CD14-positive monocyte (primary cell): ENCODE data around the gene PRMT2. TPM values are rescaled to one million over a fixed set of nuclear protein-coding genes. Genes with fewer than 3 reads are reported as not detected.
"Not testable (repeated sequence)": the region's sequence is repeated elsewhere in the genome, so short reads cannot be mapped to it uniquely, and the experiment has no call there.

Source experiments
- DNase-seq, 3 donors: peaks; one replicate each; pipeline ENCODE4 v3.0.0-alpha.2; 2011 to 2022
- H2AFZ ChIP-seq: 2 replicates; pipeline ENCODE4 v1.6.0; 2012; ENCODE audit warnings: mild to moderate bottlenecking, low read depth, low read length, inconsistent platforms; ENCODE audit not compliant: insufficient read depth, poor library complexity, severe bottlenecking
- H3K27ac ChIP-seq, 2 donors: 1 replicate in 1 of 2; 2 replicates in 1 of 2; pipeline ENCODE4 v1.5.1; 2012 to 2013; ENCODE audit warnings: low read length in 2 of 2, control low read depth in 1 of 2, inconsistent platforms in 1 of 2, low read depth in 1 of 2, mild to moderate bottlenecking in 1 of 2
- H3K27me3 ChIP-seq, 2 donors: one replicate each; pipeline versions ENCODE4 v1.6.0 to v1.6.1; 2011 to 2013; ENCODE audit warnings: low read length in 2 of 2; ENCODE audit not compliant: control insufficient read depth in 2 of 2, insufficient read depth in 2 of 2
- H3K36me3 ChIP-seq, 2 donors: replicated peaks in 1 of 2; 1 replicate in 1 of 2; 2 replicates in 1 of 2; pipeline versions ENCODE4 v1.5.1 to v1.6.1; 2012 to 2013; ENCODE audit warnings: low read length in 2 of 2, control low read depth in 1 of 2, inconsistent platforms in 1 of 2, mild to moderate bottlenecking in 1 of 2; ENCODE audit not compliant: insufficient read depth in 2 of 2, control insufficient read depth in 1 of 2
- H3K4me1 ChIP-seq, 2 donors: 1 replicate in 1 of 2; 2 replicates in 1 of 2; pipeline versions ENCODE4 v1.5.1 to v1.6.1; 2012 to 2013; ENCODE audit warnings: low read length in 2 of 2, control low read depth in 1 of 2, inconsistent platforms in 1 of 2, mild to moderate bottlenecking in 1 of 2, moderate library complexity in 1 of 2; ENCODE audit not compliant: insufficient read depth in 2 of 2, control insufficient read depth in 1 of 2
- H3K4me2 ChIP-seq: replicated peaks from 2 replicates; pipeline ENCODE3; 2012; ENCODE audit warnings: low read length, moderate library complexity, mild to moderate bottlenecking; ENCODE audit not compliant: poor library complexity, severe bottlenecking; ENCODE audit errors: extremely low read depth
- H3K4me3 ChIP-seq, 3 experiments: fragments of 200-600 bp in 1 of 3; sonication (generic) in 1 of 3; replicated peaks in 1 of 3; 1 replicate in 2 of 3; 2 replicates in 1 of 3; pipeline ENCODE4 v1.5.1; 2011 to 2013; ENCODE audit warnings: low read length in 3 of 3, mild to moderate bottlenecking in 3 of 3, control low read depth in 2 of 3, low read depth in 2 of 3, inconsistent platforms in 1 of 3, moderate library complexity in 1 of 3
- H3K79me2 ChIP-seq: 2 replicates; pipeline ENCODE4 v1.6.0; 2012; ENCODE audit warnings: mild to moderate bottlenecking, control low read depth, inconsistent platforms, low read length, moderate library complexity; ENCODE audit not compliant: insufficient read depth
- H3K9ac ChIP-seq: 2 replicates; pipeline ENCODE4 v1.6.0; 2017; ENCODE audit warnings: low read length, mild to moderate bottlenecking; ENCODE audit not compliant: insufficient read depth, poor library complexity, severe bottlenecking
- H3K9me3 ChIP-seq, 2 donors: replicated peaks in 1 of 2; 1 replicate in 1 of 2; 2 replicates in 1 of 2; pipeline versions ENCODE4 v1.5.1 to v1.6.1; 2012 to 2013; ENCODE audit warnings: low read length in 2 of 2, control low read depth in 1 of 2; ENCODE audit not compliant: control insufficient read depth in 1 of 2, insufficient read depth in 1 of 2
- H4K20me1 ChIP-seq: 2 replicates; pipeline ENCODE4 v1.6.0; 2012; ENCODE audit warnings: mild to moderate bottlenecking, low read length, control low read depth, moderate library complexity; ENCODE audit not compliant: insufficient read depth
- H3K27ac Mint-ChIP-seq, 7 donors: one replicate each; pipeline ENCODE4 v1.8.0; 2020; ENCODE audit warnings: mild to moderate bottlenecking in 7 of 7, mixed read lengths in 7 of 7, moderate library complexity in 6 of 7, inconsistent platforms in 2 of 7
- H3K27me3 Mint-ChIP-seq, 3 donors: one replicate each; pipeline ENCODE4 v1.8.0; 2021 to 2022; ENCODE audit warnings: low read depth in 3 of 3, mild to moderate bottlenecking in 3 of 3, mixed read lengths in 3 of 3, moderate library complexity in 3 of 3, inconsistent platforms in 1 of 3
- H3K36me3 Mint-ChIP-seq, 2 donors: one replicate each; pipeline ENCODE4 v1.8.0; 2020; ENCODE audit warnings: mixed read lengths in 2 of 2, inconsistent platforms in 1 of 2, mild to moderate bottlenecking in 1 of 2
- H3K4me1 Mint-ChIP-seq: one replicate; pipeline ENCODE4 v1.8.0; 2020; ENCODE audit warnings: mild to moderate bottlenecking, mixed read lengths
- H3K4me3 Mint-ChIP-seq, 2 donors: one replicate each; pipeline ENCODE4 v1.8.0; 2020; ENCODE audit warnings: mild to moderate bottlenecking in 2 of 2, mixed read lengths in 2 of 2, moderate library complexity in 1 of 2
- H3K9me3 Mint-ChIP-seq, 7 donors: one replicate each; pipeline ENCODE4 v1.8.0; 2020 to 2022; ENCODE audit warnings: mixed read lengths in 7 of 7, mild to moderate bottlenecking in 6 of 7, moderate library complexity in 6 of 7, inconsistent platforms in 2 of 7
- WGBS: methylation state at CpG from one replicate; pipeline ENCODE4 v1.1.5; 2013; ENCODE audit warnings: missing lambda C conversion rate; ENCODE audit not compliant: insufficient coverage; 5-methylcytosine and 5-hydroxymethylcytosine counted together
- intact Hi-C, 2 donors: fragments of 100-400 bp; cut with micrococcal nuclease; formaldehyde crosslinking; loops; one replicate each; pipeline versions ENCODE4 v1.15.0 to v1.15.1; 2023
- polyA plus RNA-seq, 3 donors: library from polyadenylated mRNA; depleted of rRNA in 1 of 3; unstranded in 2 of 3; stranded (reverse) in 1 of 3; fragments of 300-500 nt in 2 of 3; fragments of >200 nt in 1 of 3; fragmentation: Illumina TruSeq in 2 of 3; gene quantifications; 1 replicate in 2 of 3; 2 replicates in 1 of 3; pipeline ENCODE4 v1.2.3, GENCODE V29; 2012 to 2021
- TF ChIP-seq, protein P1 (sequence below): fragments of 200-600 bp; IDR thresholded peaks from one replicate; pipeline ENCODE4 v1.8.0; 2022; ENCODE audit warnings: antibody characterized with exemption, mild to moderate bottlenecking

The PRMT2 gene
- polyA plus RNA-seq, 3 donors: 71.5 to 106 (median 77.2) TPM

DNA sequence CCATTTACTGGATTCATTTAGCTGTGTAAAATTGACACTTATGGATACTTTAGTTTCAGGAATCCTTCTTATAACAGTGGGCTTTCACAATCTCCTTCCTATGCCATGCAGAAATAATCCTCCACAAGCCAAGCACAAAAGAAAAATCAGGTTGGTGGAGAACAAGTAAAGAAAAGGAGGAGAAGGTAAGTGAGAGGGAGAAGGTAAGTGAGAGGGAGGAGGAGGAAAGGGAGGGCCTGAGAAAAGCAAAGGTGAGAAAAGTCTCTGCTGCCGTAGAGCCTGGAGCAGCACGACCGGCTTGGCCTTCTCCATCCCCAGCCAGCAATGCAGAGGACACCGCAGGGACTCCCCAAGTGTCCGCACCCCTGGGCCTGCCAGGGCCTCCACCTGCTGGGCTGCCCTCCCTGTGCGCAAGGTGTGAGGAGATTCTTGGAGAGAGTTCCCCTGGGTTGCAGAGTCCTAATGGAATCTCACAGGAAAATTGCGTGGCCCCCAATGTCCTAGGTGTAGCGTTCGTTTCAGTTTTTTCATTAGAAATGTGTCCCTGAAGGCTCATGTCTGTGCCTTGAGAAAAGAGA lies 39.0 kb downstream of the PRMT2 start:
- Mint-ChIP-seq H3K4me3 (no peak overlapping the region), H3K9me3 (peaks cover 0 to 4% (median 0%) of the 10 kb centered on the region in 7 donors), H3K36me3 (no peaks in the 10 kb centered on the region), H3K27me3 (peaks cover 14 to 29% (median 14%) of the 10 kb centered on the region in 3 donors), H3K4me1 (no peaks in the 10 kb centered on the region), H3K27ac (no peak overlapping the region)
- TF ChIP-seq, protein P1, sequence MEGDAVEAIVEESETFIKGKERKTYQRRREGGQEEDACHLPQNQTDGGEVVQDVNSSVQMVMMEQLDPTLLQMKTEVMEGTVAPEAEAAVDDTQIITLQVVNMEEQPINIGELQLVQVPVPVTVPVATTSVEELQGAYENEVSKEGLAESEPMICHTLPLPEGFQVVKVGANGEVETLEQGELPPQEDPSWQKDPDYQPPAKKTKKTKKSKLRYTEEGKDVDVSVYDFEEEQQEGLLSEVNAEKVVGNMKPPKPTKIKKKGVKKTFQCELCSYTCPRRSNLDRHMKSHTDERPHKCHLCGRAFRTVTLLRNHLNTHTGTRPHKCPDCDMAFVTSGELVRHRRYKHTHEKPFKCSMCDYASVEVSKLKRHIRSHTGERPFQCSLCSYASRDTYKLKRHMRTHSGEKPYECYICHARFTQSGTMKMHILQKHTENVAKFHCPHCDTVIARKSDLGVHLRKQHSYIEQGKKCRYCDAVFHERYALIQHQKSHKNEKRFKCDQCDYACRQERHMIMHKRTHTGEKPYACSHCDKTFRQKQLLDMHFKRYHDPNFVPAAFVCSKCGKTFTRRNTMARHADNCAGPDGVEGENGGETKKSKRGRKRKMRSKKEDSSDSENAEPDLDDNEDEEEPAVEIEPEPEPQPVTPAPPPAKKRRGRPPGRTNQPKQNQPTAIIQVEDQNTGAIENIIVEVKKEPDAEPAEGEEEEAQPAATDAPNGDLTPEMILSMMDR: no peak
- no peak overlapping the region for H2AFZ ChIP-seq
- H3K4me3 ChIP-seq: no peak overlapping the region
- H3K27ac ChIP-seq: no peak overlapping the region
- intact Hi-C loops: no loop called here
- H3K9ac ChIP-seq: no peak overlapping the region
- 96% methylated on average over 9 of the region's 9 CpGs for WGBS
- no peaks in the 10 kb centered on the region for H3K9me3 ChIP-seq
- no peaks in the 10 kb centered on the region for H4K20me1 ChIP-seq
- no peaks in the 10 kb centered on the region for H3K36me3 ChIP-seq
- no peak overlapping the region for H3K4me2 ChIP-seq
- no peaks in the 10 kb centered on the region for H3K79me2 ChIP-seq
- H3K27me3 ChIP-seq: peaks cover 0 to 14% of the 10 kb centered on the region in 2 donors
- no peak for DNase-seq
- H3K4me1 ChIP-seq: no peaks in the 10 kb centered on the region

GRCh38 chr21:46675595-46676280 lies 40.3 kb downstream of the PRMT2 start:
- intact Hi-C loops: no loop called here
- H3K27me3 ChIP-seq: peaks cover 0 to 3% of the 10 kb centered on the region in 2 donors
- no peaks in the 10 kb centered on the region for H3K36me3 ChIP-seq
- Mint-ChIP-seq H3K4me3 (no peak overlapping the region), H3K27me3 (peaks cover 7 to 21% (median 8%) of the 10 kb centered on the region in 3 donors), H3K27ac (no peak overlapping the region), H3K9me3 (peaks cover 0 to 4% (median 0%) of the 10 kb centered on the region in 7 donors), H3K36me3 (no peaks in the 10 kb centered on the region), H3K4me1 (no peaks in the 10 kb centered on the region)
- H3K79me2 ChIP-seq: no peaks in the 10 kb centered on the region
- no peak overlapping the region for H3K4me3 ChIP-seq
- no peak overlapping the region for H3K9ac ChIP-seq
- H3K27ac ChIP-seq: no peak overlapping the region
- no peak overlapping the region for H3K4me2 ChIP-seq
- H3K4me1 ChIP-seq: no peaks in the 10 kb centered on the region
- DNase-seq: no peak
- no peaks in the 10 kb centered on the region for H3K9me3 ChIP-seq
- no peak overlapping the region for H2AFZ ChIP-seq
- WGBS: no CpG with 5 or more reads among the region's 2 CpGs
- TF ChIP-seq, protein P1: no peak
- H4K20me1 ChIP-seq: no peaks in the 10 kb centered on the region

GRCh38 chr21:46676542-46676941 lies 41.1 kb downstream of the PRMT2 start:
- H3K27ac Mint-ChIP-seq: not testable (repeated sequence)
- H3K27me3 Mint-ChIP-seq: peaks cover 6 to 22% (median 8%) of the 10 kb centered on the region in 3 donors

More at GRCh38 chr21:46676542-46676941, 41.1 kb downstream of the PRMT2 start:
- no CpG with 5 or more reads among the region's 2 CpGs for WGBS
- H3K27ac ChIP-seq, H4K20me1 ChIP-seq, H3K9me3 Mint-ChIP-seq, H3K4me3 Mint-ChIP-seq, H3K79me2 ChIP-seq, intact Hi-C loops, H3K9ac ChIP-seq, H3K4me1 Mint-ChIP-seq, H3K4me3 ChIP-seq, H3K36me3 ChIP-seq, H3K9me3 ChIP-seq, H3K27me3 ChIP-seq, H3K36me3 Mint-ChIP-seq, H3K4me1 ChIP-seq, DNase-seq, H3K4me2 ChIP-seq, H2AFZ ChIP-seq: not testable (repeated sequence)
